ENCODE results near the gene PACRG.
A peak's percentile ranks its signal among the peaks of the same experiment; 100 is the strongest.

The PACRG gene

GRCh38 chr6:163281634-163282033, 553.9 kb downstream of the PACRG start:
- TF ChIP-seq CTCF (conservative IDR thresholded peaks at IDR 0.05; ENCODE audit: low read depth, low read length): no peak
- no peak overlapping the region for H3K4me3 ChIP-seq (ENCODE audit: low read length)
- DNase-seq (ENCODE audit: low read depth): peak; percentile 59

GRCh38 chr6:163282672-163283071, 554.9 kb downstream of the PACRG start:
- no peak for DNase-seq (ENCODE audit: low read depth)
- TF ChIP-seq CTCF (conservative IDR thresholded peaks at IDR 0.05; ENCODE audit: low read depth, low read length): no peak
- H3K4me3 ChIP-seq (ENCODE audit: low read length): no peak overlapping the region

- no peak overlapping the region for H3K4me3 ChIP-seq (ENCODE audit: low read length)
- TF ChIP-seq CTCF (conservative IDR thresholded peaks at IDR 0.05; ENCODE audit: low read depth, low read length): no peak
- no peak for DNase-seq (ENCODE audit: low read depth)
Measured at GRCh38 chr6:163284151-163284550, 556.4 kb downstream of the PACRG start.

- DNase-seq (ENCODE audit: low read depth): no peak
- no peak overlapping the region for H3K4me3 ChIP-seq (ENCODE audit: low read length)
- no peak for TF ChIP-seq CTCF (conservative IDR thresholded peaks at IDR 0.05; ENCODE audit: low read depth, low read length)
Measured at GRCh38 chr6:163285691-163286090, 557.9 kb downstream of the PACRG start.

GRCh38 chr6:163287626-163288025, 559.9 kb downstream of the PACRG start:
- TF ChIP-seq CTCF (conservative IDR thresholded peaks at IDR 0.05; ENCODE audit: low read depth, low read length): no peak
- DNase-seq (ENCODE audit: low read depth): no peak
- H3K4me3 ChIP-seq (ENCODE audit: low read length): no peak overlapping the region

GRCh38 chr6:163288066-163288465, 560.3 kb downstream of the PACRG start:
- no peak for DNase-seq (ENCODE audit: low read depth)
- H3K4me3 ChIP-seq (ENCODE audit: low read length): no peak overlapping the region
- no peak for TF ChIP-seq CTCF (conservative IDR thresholded peaks at IDR 0.05; ENCODE audit: low read depth, low read length)

- no peak for DNase-seq (ENCODE audit: low read depth)
- no peak overlapping the region for H3K4me3 ChIP-seq (ENCODE audit: low read length)
- TF ChIP-seq CTCF (conservative IDR thresholded peaks at IDR 0.05; ENCODE audit: low read depth, low read length): no peak
Measured at GRCh38 chr6:163288915-163289314, 561.1 kb downstream of the PACRG start.
